A673 (cell line): ENCODE data around the gene NEK1.

ENCODE experiments used
- EZH2 ChIP-seq: fragments of 200-600 bp; sonication (generic); IDR thresholded peaks from 2 replicates; pipeline ENCODE4 v1.6.1; 2017; ENCODE audit warnings: borderline replicate concordance, low read depth, mild to moderate bottlenecking, mixed read lengths, antibody characterized with exemption, low read length; ENCODE audit not compliant: poor library complexity, severe bottlenecking
- TF ChIP-seq, protein P1 (sequence below): fragments of 300-800, 200-600 bp; sonication (generic); conservative IDR thresholded peaks from 2 replicates; pipeline ENCODE4 v1.5.1; 2017; ENCODE audit warnings: low read depth, mild to moderate bottlenecking, antibody characterized with exemption, low read length, moderate library complexity, mixed read lengths

DNA sequence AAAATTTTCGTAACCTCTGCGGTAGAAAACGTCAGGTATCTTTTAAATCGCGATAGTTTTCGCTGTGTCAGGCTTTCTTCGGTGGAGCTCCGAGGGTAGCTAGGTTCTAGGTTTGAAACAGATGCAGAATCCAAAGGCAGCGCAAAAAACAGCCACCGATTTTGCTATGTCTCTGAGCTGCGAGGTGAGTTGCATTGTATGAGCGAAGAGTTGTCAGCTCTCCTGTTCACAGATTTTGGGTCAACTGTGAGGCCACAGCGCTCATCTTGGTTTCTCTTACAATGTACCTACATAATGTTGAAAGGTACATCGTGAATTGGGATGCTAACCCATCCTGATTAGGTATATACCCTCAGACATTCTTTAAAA, 8.5 kb upstream of the NEK1 start:
- TF ChIP-seq, protein P1, sequence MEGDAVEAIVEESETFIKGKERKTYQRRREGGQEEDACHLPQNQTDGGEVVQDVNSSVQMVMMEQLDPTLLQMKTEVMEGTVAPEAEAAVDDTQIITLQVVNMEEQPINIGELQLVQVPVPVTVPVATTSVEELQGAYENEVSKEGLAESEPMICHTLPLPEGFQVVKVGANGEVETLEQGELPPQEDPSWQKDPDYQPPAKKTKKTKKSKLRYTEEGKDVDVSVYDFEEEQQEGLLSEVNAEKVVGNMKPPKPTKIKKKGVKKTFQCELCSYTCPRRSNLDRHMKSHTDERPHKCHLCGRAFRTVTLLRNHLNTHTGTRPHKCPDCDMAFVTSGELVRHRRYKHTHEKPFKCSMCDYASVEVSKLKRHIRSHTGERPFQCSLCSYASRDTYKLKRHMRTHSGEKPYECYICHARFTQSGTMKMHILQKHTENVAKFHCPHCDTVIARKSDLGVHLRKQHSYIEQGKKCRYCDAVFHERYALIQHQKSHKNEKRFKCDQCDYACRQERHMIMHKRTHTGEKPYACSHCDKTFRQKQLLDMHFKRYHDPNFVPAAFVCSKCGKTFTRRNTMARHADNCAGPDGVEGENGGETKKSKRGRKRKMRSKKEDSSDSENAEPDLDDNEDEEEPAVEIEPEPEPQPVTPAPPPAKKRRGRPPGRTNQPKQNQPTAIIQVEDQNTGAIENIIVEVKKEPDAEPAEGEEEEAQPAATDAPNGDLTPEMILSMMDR: no peak
- TF ChIP-seq EZH2: no peak
